ENCODE results near the gene ZDHHC11B.
A peak's percentile ranks its signal among the peaks of the same experiment; 100 is the strongest.
"Not testable (repeated sequence)": the region's sequence is repeated elsewhere in the genome, so short reads cannot be mapped to it uniquely, and the experiment has no call there.

Gene ZDHHC11B

GRCh38 chr5:714215-715118, 70.1 kb downstream of the ZDHHC11B start:
- DNase-seq: not testable (repeated sequence)

- DNase-seq: not testable (repeated sequence)
Measured at GRCh38 chr5:713686-714085, 70.8 kb downstream of the ZDHHC11B start.

DNA sequence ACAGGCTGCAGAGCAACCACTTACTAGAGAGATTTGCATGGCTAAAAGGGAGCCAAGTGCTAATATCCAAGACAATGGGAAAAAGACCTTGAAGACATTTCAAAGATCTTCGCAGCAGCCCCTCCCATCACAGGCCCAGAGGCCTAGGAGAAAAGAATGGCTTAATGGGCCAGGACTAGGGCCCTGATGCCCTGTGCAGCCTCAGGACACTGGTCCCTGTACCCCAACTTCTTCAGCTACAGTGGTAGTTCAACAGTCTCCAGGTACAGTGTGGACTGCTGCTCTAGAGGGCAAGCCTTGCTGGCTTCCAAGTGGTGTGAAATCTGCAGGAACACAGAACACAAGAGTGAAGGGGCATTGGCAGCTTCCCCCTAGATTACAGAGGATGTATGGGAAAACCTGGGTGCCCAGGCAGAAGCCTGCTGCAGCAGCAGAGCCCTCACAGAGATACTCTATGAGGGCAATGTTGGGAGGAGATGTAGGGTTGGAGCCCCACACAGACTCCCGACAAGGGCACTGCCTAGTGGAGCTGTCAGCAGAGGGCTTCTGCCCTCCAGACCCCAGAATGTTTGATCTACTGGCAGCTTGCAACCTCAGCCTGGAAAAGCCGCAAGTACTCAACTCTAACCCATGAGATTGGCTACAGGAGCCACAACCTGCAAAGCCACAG, 75.5 kb downstream of the ZDHHC11B start:
- DNase-seq: not testable (repeated sequence)

GRCh38 chr5:708374-708773, 76.2 kb downstream of the ZDHHC11B start:
- DNase-seq: not testable (repeated sequence)

DNA sequence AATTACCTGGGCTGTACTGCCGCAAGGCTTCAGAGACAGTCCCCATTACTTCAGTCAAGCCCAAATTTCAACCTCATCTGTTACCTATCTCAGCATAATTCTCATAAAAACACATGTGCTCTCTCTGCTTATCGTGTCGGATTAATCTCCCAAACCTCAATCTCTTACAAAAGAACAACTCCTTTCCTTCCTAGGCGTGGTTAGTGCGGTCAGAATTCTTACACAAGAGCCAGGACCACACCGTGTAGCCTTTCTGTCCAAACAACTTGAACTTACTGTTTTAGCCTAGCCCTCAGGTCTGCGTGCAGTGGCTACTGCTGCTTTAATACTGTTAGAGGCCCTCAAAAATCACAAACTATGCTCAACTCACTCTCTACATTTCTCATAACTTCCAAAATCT, 78.4 kb downstream of the ZDHHC11B start:
- not testable (repeated sequence) for DNase-seq

- DNase-seq: not testable (repeated sequence)
Measured at GRCh38 chr5:696753-697702, 87.5 kb downstream of the ZDHHC11B start.

DNA sequence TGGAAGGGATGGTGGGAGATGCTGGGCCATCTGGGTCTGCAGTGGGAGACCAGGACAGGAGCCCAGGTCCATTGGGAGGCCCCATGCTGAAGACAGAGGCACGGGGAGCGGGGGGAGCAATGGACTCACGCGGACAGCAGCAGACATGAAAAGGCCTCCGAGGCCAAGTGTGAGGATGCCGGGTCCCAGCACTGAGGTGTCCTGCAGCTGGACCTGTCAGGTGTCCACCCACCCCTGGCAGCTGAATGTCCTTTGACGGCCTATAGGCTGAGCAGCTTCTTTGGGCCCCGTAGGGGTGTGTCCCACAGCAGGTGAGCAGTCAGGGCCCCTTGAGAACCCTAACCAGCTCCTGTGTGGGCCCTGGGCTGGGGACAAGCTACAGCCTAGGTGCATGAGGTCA, 88.3 kb downstream of the ZDHHC11B start:
- DNase-seq: not testable (repeated sequence)

GRCh38 chr5:695475-695874, 89.1 kb downstream of the ZDHHC11B start:
- DNase-seq: not testable (repeated sequence)

- not testable (repeated sequence) for DNase-seq
Measured at GRCh38 chr5:694042-694431, 90.5 kb downstream of the ZDHHC11B start.

DNA sequence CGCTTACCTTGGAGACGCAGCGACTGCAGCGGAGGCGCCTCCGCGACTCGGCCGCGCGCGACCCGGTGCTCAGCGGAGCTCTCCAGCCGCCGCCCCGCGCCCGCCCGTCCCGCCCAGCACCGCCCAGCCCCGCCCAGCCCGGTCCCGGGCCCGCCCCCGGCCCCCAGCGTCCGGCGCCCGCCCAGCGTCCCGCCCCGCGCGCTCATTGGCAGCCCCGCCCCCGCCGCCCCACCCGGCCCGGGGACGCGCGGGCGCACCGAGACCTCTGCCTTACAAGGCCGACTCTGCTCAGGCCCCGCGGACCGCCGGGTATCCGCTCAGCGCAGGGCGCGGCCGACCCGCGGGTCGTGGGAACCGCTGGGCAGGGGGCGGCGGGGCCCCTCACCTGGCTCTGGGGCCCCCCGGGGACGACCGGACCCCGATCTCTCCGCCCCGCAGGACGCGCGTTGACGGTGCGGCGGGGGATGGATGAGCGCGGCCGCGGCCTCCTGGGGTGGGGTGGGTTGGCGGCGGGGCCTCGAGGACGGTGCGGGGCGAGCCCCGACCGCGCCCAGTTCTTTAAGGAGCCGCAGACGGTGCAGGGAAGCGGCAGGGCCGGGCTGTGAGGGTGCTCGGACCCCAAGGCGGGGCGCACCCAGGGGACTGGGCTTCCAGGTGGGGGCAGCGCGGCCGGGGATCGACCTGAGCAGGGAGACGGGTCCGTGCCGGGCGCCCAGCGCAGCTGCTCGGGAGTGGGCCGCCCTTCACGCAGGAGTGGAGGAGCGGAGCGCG, 91.1 kb downstream of the ZDHHC11B start, which contains the start of gene TPPP:
Gene TPPP, minus strand, starts transcription at position 82 of the 771 bp plus-strand sequence. CDS start 15,292 bp downstream, outside the sequence.
- DNase-seq: peak; percentile 69 to 93

- not testable (repeated sequence) for DNase-seq
Measured at GRCh38 chr5:692529-693041, 91.9 kb downstream of the ZDHHC11B start.

DNA sequence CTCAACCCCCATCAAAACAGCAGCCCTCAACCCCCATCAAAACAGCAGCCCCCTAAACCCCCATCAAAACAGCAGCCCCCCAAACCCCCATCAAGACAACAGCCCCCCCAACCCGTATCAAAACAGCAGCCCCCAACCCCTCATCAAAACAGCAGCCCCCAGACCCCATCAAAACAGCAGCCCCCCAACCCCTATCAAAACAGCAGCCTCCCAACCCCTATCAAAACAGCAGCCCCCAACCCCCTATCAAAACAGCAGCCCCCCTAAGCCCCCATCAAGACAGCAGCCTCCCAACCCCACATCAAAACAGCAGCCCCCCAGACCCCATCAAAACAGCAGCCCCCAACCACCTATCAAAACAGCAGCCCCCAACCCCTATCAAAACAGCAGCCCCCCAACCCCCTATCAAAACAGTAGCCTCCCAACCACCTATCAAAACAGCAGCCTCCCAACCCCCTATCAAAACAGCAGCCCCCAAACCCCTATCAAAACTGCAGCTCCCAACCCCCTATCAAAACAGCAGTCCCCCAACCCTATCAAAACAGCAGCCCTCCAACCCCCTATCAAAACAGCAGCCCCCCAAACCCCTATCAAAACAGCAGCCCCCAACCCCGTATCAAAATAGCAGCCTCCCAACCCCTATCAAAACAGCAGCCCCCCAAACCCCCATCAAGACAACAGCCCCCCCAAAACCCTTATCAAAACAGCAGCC, 92.6 kb downstream of the ZDHHC11B start:
- DNase-seq: no peak

- not testable (repeated sequence) for DNase-seq
Measured at GRCh38 chr5:691049-691448, 93.5 kb downstream of the ZDHHC11B start.

DNA sequence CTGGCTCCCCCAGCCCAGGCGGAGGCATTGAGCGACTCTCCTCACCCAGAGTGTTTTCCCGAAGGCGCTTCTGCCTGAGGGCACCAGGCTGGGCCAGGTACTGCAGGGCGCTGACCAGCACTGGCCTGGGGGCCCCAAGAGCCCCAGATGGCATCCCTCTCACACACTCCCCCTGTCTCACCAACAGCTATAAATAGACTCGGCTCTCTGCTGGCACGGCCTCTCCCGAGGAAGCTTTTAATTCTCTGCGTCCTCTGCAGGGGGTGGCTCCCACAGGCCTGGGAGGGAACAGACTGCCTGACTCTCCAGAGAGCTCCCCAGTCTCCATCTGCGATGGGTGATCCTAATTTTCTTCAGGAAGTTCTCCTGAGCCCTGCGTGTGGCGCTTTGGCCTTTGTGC, 94.2 kb downstream of the ZDHHC11B start:
- DNase-seq: not testable (repeated sequence)

GRCh38 chr5:688348-689010, 96.0 kb downstream of the ZDHHC11B start:
- DNase-seq: not testable (repeated sequence)

- DNase-seq: not testable (repeated sequence)
Measured at GRCh38 chr5:686936-687335, 97.6 kb downstream of the ZDHHC11B start.

DNA sequence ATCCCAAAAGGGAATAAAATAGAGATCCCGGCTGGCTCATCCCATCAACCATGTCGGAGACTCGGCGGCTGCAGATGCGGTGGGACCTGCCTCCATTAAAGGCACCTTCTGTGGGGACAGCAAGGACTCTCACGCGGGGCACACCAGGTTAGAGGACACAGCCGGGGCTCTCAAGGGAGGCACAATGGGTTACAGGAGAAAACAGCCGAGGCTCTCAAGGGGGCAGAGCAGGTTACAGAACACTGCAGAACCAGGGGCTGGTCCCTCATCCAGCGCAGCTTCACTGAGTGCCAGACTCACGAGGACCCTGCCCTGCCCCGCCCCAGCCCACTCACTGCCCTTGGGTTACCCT, 98.4 kb downstream of the ZDHHC11B start:
- not testable (repeated sequence) for DNase-seq

DNA sequence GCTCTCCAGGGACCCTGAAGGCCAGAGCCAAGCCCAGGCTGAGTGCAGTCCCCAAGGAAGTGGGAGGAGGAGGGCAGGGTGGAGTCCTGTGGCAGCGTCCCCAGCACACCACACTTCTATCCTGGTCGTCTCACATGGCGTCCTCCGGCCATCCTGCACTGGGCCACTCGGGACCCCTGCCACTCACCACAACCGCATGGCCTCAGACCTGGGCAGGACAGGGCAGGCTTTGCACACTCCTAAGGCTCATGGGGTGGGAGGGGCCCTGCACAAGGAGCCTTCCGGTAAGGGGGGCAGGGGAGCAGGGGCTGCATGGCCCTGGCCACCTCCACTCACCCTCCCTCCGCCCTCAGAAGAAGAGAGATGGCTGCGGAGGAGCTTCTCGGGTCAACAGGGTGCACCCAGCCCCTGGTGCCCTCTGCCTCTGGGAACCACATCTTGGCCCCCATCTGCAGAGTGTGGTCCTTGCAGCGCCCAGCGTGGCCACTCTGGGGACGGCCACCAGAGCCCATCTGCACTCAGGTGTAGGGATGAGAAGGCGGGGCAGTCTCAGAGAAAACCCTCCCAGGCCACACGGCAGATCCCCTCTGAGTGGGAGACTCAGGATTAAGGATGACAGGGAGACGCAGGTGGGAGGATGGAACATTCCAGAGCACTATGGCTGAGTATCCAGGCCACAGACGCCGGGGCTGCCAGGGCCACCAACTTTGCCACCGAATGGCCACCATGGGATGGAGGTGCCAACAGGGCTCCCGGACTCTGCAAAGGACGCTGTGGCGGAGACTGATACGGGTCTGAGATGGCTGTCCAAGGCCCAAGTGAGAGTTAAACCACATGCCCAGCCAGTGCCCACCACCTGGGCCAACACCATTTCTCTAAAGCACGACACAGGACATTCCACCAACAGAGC, 99.0 kb downstream of the ZDHHC11B start:
- no peak for DNase-seq

DNA sequence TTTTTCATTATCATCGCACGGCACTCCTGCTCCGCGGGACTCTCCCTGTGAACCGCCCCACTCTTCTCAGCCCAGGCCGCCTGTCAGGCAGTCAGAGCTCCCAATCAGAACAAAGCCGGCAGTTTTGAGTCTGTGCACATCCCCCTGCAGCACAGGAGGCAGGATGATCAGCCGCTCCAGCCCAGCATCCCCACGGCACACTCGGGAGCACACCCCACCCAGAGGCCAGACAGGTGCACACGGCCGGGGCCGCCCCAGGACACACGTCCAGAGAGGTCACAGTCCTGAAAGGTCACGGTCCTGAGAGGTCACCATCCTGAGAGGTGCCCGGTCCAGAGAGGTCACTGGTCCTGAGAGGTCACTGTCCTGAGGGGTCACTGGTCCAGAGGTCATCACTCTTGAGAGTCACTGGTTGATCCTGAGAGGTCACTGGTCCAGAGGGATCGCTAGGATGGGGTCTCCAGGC, 99.7 kb downstream of the ZDHHC11B start:
- no peak for DNase-seq
